G401.6 (cell line): ENCODE results near the gene NACA.
A peak's percentile ranks its signal among the peaks of the same experiment; 100 is the strongest.
"Not testable (repeated sequence)": the region's sequence is repeated elsewhere in the genome, so short reads cannot be mapped to it uniquely, and the experiment has no call there.

Experiments
- FAIRE-seq: peaks from 2 replicates; lab custom pipeline; 2012; peaks lifted over from hg19 to GRCh38; lab: Jason Lieb, UNC

The NACA gene

DNA sequence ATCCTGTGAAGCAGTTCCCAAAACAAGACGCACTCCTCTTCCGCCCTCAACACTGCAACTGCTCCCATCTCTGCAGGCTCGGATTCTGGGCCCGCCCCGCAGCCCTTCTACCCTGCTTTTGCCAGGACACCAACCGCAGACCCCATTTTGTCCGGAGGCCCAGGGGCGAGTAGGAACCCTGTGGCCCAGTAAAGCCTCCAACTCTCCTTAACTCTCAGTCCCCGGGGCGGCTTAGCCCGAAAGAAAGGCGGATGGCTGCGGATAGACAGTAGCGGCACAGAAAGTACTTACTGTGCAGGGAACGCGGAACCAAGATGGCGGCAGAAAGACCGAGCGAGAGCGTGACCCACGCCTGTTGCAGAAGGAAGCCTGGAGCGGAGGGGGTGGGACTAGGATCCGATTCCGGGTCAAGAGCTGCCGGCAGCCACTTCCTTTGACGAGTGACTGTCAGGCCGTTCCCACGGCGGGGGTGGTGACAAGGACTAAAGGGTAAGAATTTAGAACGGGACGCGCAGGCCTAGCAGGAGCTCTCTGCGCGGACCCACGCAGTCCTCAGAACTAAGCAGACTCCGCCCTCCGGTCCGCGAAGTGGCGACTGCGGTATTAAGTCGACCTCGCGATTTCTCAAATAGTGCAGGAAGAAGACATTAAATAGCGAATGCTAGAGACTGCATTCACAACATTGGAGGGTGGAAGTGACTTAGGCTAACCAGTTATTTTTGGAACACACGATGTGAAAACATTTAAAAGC is at the start of gene NACA:
Gene NACA (minus strand): TSS at position 328 of the 751 bp plus-strand sequence. CDS start 778 bp downstream, outside the sequence.
- FAIRE-seq, result peak; percentile 95

DNA sequence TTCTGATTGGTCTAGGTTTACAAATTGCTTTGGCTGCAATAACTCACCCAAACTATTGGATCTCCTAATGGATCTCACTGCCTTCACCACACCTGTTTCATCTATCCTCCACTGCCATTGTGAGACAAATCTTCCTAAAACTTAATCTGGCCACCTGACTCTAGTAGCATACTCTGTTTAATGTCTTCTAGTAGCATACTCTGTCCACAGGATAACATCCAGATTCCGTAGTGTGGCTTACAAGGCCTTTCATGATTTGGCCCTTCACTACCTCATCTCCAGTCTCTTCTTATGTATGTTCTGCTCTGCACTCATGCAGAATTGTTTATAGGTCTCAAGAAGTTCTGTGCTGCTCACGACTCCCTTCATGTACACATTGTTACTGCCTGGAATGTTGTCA is 48.0 kb upstream of the NACA start:
- no peak for FAIRE-seq

DNA sequence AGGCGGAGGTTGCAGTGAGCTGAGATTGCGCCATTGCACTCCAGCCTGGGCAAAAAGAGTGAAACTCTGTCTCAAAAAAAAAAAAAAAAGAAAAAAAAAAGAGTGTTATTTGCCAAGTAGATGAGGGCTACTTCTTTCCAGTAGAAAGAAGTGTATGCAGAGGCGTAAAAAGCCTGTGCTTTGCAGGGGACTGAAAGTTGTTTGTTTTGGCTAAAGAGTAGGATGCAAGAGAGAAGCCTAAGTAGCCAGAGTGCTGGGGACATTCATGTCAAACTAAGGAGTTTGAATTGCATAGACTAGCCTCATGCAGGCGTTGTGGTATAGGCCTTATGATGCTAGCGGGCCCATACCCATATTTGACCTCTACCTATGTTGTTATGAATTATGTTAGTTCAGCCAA is 47.5 kb upstream of the NACA start:
- FAIRE-seq, result no peak

DNA sequence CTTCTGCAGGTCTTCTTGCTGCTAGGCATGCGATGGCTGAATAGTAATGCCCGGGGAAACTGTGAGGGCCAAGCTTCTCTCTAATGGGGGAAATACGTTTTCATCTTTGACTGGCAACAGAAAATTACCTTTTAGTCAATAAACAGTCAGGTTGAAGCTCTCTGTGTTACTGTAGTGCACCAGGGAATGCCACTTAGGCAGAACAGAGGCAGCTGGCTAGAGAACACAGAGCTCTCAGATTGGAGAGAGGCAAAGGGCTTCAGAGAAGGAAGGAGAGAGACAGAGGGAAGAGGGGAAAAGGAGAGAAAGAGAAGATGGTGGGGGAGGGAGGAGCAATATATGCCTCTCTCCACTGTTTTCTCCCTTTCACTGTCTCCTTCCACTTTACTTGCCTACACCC is 44.8 kb upstream of the NACA start:
- FAIRE-seq, result no peak

DNA sequence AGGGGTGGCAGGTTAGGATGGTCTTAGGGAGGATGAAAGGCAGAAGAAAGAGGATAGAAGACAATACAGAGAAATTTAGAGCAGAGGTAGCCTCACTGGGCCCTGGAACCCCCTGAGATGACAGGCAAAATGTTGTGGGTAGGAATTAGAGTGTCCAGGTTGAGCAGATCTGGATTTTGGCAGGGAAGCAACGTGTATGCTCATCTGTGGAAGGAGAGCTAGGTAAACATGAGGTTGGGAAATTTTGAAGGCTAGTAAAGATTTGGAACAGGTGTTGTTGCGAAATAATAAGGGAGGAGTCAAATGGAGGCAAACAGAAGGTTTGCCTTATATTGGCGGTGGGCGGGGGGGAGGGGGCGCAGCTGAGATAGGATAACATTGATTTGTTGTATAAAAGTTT is 43.3 kb upstream of the NACA start:
- no peak for FAIRE-seq

DNA sequence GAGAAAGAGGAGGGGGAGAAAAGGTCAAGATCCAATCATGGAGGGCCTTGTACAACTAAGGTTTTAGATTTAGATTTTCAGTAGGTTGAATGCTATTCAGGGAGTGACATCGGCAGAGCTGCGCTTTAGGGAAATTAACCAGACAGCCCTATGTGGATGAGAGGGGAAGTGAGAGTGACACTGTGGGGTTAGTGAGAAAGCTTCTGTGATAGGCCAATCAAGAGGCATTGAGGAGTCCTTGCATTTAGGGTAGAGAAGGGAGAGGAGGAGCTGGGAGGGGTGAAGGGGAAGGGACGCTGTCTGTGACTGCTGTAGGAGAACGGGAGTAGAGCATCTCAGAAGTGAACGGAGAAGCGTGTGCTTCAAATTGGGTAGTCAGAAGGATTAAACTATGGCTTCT is 41.4 kb upstream of the NACA start:
- FAIRE-seq, result no peak

DNA sequence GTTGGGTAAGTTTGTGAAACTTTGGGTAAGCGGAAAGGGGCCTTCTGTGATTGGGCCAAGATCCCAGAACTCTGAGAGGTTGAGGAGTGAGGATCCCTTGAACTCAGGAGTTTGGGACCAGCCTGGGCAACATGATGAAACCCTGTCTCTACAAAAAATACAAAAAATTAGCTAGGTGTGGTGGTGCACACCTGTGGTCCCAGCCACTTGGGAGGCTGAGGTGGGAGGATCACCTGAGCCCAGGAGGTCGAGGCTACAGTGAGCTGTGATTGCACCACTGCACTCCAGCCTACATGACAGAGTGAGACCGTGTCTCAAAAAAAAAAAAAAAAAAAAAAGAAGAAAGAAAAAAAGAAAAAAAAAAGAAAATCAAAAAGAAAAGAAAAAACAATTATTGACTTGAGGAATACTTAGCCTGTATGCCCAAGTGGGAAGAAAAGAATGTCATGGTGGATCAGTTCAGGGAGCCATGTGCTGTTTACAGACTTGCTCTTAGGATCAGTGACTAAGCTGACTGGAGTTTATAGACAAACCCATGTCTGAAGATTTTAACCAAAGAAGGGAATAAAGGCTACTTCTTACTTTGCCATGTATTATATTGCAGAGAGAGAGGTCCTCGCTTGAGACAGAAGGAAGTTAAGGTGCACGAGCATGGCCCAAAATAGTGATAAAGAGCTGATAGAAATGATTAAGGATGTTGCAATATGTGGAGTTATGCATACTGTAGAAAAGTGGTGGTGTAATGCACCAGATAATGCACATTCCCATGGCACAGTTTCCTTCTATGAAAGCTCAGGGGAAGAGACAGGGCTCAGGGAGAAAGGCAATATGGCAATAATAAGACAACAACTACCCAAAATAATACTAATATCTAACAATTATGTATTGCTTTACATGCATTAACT is 38.9 kb upstream of the NACA start:
- FAIRE-seq, result no peak

DNA sequence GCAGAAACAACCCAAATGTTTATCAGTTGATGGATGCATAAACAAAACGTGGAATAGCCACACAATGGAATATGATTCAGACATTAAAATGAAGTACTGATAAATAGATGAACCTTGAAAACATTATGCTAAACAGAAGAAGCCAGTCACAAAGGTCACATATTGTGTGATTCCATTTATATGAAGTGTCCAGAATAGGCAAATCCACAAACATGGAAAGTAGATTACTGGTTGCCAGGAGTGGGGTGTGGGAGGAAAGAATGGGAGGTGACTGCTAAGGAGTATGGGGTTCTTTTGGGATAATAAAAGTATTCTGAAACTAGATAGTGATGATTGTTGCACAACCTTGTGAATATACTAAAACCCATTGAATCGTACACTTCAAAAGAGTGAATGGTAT is 36.7 kb upstream of the NACA start:
- no peak for FAIRE-seq

DNA sequence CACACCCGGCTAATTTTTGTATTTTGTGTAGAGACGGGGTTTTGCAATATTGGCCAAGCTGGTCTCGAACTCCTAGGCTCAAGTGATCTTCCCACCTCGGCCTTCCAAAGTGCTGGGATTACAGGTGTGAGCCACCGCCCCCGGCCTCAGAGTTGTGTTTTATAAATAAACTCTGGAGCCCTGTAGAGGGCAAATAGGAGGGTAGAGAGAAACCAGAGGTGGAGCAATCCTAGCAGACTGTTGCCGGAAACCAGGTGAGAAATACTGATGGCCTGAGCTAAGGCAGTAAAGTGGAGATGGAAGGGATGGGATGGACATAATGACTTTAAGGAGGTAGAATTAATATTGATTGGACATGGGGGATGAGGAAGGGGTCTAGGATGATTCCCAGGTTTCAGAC is 35.4 kb upstream of the NACA start:
- FAIRE-seq, result no peak

DNA sequence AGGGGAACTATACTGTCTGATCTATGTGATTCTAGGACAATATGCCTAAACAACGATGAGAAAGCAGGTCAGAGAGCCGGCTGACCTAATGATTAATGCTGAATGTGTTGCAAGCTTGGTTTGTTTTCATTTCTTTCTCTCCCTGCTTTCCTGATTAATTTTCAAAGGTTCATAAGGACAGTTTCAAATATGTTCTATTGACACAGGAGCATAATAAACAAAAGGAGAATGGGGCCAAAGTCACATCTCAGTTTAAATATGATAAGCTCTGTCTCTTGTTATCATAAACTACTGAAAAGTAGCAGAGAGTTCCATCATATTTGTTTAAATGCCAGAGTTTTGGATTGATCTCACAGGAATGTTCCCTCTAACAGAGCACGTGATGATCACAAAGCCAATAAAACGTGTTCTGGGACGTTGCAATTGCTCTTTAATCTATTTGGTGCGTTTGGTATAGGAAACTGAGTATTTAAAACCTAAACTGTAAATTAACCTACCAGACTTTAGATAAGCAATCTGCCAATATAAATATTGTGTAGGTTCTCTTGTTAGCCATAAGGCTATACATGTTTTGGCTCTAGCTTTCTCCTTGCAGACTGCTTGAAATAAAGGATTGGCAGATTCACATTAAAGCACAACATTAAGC is 34.3 kb upstream of the NACA start:
- FAIRE-seq, result no peak

DNA sequence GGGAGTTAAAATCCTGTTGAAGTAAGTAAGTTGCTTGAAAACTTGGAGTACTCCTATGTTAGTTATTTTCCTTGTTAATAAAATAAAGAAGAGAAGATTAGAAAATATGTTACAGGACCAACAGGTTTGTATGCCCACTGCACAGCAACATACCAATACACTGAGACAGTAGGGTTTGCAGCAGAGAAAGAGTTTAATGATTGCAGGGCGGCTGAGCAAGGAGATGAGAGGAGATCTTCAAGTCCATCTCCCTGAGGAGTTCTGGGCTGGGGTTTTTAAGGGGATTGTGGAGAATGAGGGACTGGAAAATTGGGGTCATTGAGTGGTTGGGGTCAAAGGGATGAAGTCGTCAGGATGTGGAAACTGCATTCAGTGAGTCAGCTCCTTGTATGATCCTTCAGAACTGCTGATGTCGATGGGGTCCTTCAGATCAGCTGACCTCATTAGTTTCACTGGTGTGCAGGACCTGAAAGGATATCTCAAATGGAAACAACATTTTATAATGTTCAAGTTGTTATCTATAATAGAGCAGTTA is 33.7 kb upstream of the NACA start:
- no peak for FAIRE-seq

DNA sequence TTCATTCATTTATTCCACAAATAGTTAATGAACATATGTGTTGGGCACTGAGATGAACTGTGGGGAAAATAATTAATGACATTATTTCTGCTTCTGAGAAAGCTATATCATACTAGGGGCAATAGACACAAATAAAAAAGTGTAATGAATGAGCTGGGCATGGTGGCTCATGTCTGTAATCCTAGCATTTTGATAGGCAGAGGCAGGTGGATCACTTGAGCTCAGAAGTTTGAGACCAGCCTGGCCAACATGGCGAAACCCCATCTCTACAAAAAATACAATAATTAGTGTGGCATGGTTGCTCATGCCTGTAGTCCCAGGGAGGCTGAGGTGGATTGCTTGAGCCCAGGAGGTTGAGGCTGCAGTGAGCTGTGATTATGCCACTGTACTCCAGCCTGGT is 32.9 kb upstream of the NACA start:
- FAIRE-seq, result not testable (repeated sequence)

DNA sequence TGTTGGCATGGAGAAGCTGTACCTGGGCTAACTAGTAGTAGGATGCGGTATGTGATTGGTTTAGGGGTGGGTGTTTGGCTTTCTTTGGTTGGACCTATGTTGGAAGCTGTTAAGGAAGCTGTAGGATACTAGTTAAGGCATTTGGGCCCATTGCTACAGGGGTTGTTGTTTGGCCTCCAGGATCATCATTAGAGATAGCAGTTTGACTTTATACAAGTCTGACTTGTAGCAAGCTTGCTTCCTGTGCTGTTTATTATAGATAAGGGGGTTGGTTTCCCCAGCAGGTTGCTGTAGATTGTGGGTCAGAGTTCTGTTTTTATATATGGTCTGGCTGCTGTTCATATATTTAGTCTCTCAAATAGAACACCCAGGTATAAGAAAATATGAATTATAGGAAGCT is 28.5 kb upstream of the NACA start:
- no peak for FAIRE-seq

DNA sequence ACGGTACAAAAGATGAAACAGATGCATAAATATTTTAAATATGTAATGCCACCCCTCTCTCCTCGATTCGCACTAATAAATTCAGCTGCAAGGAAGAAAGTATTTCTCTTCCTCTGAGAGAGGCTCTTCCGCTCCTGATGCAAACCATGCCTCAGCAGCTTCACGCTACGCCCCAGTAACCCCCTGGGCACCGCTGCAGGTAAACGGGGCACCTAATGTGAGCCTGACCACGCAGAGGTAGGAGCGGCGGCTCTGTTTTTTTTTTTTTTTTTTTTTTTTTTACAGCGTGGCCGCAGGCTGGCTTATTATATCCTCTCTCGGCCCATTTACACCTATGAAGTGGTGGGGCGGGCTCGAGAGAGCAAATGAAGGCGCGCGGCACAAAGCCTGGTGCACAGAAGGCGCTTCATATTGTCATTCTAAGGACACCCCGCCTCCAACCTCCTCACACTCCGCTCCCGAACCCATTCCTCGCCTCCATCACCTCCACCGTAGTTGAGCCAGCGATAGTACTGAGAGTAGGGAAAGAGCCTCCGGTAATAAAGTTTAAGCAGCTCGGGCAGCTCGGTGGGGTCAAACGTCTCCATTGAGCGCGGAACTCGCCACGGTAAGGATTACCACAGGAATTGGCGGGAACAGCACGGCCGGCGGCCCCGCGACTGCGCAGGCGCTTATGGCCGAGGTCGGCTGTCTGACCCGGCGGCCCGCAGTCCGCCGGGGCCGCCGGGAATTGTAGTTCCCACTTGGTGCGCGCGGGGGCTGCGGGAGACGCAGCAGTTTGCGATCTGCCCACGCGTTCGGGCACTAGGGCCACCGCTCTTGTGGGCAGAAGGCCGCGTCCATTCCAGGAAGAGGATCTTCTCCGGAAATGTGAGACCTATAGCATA is 26.9 kb upstream of the NACA start, which contains the start of gene PRIM1:
Gene PRIM1 (minus strand): TSS at position 612 of the 887 bp plus-strand sequence. CDS start 25 bp downstream, at position 587.
- no peak for FAIRE-seq

DNA sequence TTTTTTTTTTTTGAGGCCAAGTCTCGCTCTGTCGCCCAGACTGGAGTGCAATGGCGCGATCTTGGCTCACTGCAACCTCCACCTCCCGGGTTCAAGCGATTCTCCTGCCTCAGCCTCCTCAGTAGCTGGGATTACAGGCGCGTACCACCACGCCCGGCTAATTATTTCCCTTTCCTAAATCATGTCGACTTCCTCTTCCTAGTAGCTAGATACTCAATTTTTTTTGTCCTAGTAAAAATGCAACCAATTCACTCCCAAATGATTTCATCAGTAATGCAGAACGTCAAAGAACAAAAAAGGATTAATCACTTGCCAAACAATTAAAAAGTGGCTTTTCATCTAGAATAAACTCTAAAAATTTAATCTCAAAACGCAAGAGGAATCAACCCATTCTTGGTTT is 25.5 kb upstream of the NACA start:
- FAIRE-seq, result not testable (repeated sequence)

DNA sequence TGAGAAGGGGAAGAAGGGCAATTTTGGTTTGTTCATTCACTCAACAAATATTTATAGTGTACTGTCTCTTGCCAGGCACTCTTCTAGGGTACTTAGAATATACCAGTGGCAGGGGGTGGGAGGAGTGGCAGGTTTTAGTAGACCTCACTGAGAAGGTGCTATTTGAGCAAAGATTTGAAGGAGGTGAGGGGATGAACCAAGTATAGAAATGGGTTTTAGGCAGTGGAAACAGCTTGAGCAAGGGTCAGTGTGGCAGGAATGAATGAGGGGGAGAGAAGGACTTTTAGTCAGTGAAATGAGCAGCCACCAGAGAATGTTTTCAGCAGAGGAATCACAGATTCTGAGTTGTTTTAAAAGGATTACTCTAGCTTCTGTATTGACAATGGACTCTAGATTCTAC is 24.8 kb upstream of the NACA start:
- FAIRE-seq, result no peak

DNA sequence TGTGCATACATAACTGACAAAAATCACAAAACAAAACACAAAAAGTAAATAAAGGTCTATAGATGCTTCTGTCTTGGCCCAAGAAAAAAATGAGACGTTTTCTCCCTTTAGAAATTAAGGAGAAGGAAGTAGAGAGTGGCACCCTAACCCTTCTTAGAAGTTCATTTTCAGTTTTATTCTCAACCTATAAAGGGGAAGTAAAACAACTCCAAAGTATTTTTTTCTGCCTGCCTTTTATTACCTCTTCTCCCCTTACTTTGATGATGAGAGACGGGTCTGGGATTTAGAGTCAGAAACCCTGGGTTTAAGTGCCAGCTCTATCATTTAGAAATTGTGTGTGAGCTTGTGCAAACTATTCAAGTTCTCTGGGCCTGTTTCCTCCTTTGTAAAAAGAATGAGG is 24.3 kb upstream of the NACA start:
- no peak for FAIRE-seq

DNA sequence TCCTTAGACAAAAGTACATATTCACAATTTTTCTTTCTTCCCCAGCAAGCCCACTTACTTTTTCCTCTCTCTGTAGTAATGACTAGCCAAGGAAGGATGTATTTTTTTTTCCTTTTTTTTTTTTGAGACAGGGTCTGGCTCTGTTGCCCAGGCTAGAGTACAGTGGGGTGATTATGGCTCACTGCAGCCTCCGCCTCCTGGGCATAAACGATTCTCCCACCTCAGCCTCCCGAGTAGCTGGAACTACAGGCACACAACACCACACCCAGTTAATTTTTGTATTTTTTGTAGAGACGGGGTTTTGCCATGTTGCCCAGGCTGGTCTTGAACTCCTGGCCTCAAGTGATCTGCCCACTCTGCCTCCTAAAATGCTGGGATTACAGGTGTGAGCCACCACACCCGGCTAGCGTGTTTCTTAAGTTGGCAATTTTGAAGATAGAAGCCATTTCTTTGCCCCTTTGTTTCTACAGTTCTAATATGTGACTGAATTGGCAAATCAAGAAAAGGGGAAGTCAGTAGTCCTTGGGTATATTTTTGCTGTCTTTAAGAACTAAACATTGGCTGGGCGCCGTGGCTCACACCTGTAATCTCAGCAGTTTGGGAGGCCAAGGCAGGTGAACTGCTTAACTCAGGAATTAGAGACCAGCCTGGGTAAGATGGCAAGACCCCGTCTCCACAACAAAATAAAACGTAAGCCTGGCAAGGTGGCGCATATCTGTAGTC is 3.2 kb upstream of the NACA start:
- no peak for FAIRE-seq

DNA sequence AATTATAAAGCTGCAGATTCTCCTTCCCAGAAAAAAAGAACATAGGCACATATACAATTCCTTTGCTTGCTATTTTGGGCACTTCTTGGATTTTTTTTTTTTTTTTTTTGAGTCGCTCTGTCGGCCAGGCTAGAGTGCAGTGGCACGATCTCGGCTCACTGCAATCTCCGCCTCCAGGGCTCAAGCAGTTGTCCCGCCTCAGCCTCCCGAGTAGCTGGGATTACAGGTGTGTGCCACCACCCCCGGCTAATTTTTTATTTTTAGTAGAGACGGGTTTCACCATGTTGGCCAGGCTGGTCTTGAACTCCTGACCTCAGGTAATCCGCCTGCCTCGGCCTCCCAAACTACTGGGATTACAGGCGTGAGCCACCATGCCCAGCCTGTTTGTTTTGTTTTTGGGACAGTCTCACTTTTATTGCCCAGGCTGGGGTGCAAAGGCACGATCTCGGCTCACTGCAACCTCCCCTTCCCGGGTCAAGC is 1.1 kb upstream of the NACA start:
- not testable (repeated sequence) for FAIRE-seq

DNA sequence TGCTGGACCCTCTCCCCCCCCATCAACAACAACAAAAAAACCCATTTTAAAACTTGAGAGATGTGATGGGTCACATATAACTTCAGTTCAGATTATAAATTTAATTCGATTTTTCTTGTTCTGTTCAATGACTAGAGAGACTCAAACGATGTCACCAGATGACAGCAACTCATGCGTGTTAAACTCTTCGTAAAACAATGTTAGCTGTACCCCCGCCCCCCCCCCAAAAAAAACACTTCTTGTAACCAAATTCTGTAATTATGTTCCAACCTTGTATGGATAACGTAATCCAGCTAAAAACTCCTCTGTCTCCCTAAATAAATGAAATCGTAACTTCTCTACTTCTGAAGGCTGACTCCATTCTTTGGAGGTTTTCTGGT is 614 bp upstream of the NACA start:
- FAIRE-seq, result no peak

DNA sequence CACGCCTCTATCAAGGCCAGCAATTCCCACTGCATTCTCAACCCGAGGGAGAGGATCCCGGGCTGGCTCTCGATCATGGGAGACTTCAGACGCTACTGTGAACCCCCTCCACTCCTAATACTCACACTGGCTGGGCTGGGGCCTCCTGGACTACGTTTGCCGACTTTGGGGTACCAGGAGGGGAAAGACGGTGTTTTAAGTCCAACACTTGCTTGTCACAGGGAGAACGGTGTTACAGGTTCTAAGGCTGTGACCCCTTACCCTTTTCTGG is 463 bp downstream of the NACA start:
- FAIRE-seq, result no peak
